ENCODE data around the gene CEACAM16.
"Not testable (repeated sequence)": the region's sequence is repeated elsewhere in the genome, so short reads cannot be mapped to it uniquely, and the experiment has no call there.

The CEACAM16 gene

GRCh38 chr19:44720945-44721344 lies 22.0 kb downstream of the CEACAM16 start:
- TF ChIP-seq ZNF585B (tag by site-specific recombination; IDR thresholded peaks at IDR 0.05) (no peak), ZBTB11 (tag by site-specific recombination; conservative IDR thresholded peaks at IDR 0.05; ENCODE audit: low read depth) (no peak), KLF16 (tag by site-specific recombination; IDR thresholded peaks at IDR 0.05) (no peak), ZNF394 (tag by site-specific recombination; IDR thresholded peaks at IDR 0.05; ENCODE audit: borderline replicate concordance) (no peak), ZNF555 (tag by site-specific recombination; conservative IDR thresholded peaks at IDR 0.05) (no peak), ZNF548 (tag by site-specific recombination; IDR thresholded peaks at IDR 0.05) (no peak), KLF17 (tag by site-specific recombination; IDR thresholded peaks at IDR 0.05) (no peak), GLIS2 (tag by site-specific recombination; IDR thresholded peaks at IDR 0.05) (no peak), ZNF664 (tag by site-specific recombination; IDR thresholded peaks at IDR 0.05) (no peak), SCRT1 (tag by site-specific recombination; IDR thresholded peaks at IDR 0.05; ENCODE audit: borderline replicate concordance) (no peak), ZNF416 (tag by site-specific recombination; IDR thresholded peaks at IDR 0.05) (no peak), ZNF692 (tag by site-specific recombination; IDR thresholded peaks at IDR 0.05) (no peak)
- Histone ChIP-seq H3K4me3 (ENCODE audit: low read depth, low read length) (no peak overlapping the region), H3K27ac (ENCODE audit: extremely low read depth, low read depth, low read length) (no peak overlapping the region), H3K4me1 (ENCODE audit: control insufficient read depth, insufficient read depth, low read length) (peaks cover 9% of the 10 kb centered on the region), H3K9me3 (ENCODE audit: control insufficient read depth, insufficient read depth, low read depth, low read length) (no peaks in the 10 kb centered on the region), H3K36me3 (ENCODE audit: control insufficient read depth in 2 of 2, insufficient read depth in 1 of 2, low read length in 2 of 2) (no peaks in the 10 kb centered on the region)
- POLR2A ChIA-PET = interaction anchor here (0.7 kb wide), 1 partner anchor 13 kb away, joined by 6 read pairs; no protein-coding TSS in a partner anchor
- CTCF ChIA-PET = interaction anchor here (0.6 to 11.1 kb wide), 10 partner anchors 9 to 150 kb away, joined by 3 to 453 read pairs (median 10); partner anchors contain the start of genes BCAM and NECTIN2

GRCh38 chr19:44721369-44721768 lies 22.4 kb downstream of the CEACAM16 start:
- not testable (repeated sequence) for H3K4me1 ChIP-seq (ENCODE audit: control insufficient read depth, insufficient read depth, low read length); H3K36me3 ChIP-seq (ENCODE audit: control insufficient read depth in 2 of 2, insufficient read depth in 1 of 2, low read length in 2 of 2); H3K9me3 ChIP-seq (ENCODE audit: control insufficient read depth, insufficient read depth, low read depth, low read length); H3K4me3 ChIP-seq (ENCODE audit: low read depth, low read length); H3K27ac ChIP-seq (ENCODE audit: extremely low read depth, low read depth, low read length)
- CTCF ChIA-PET = interaction anchor here (0.6 to 11.1 kb wide), 9 partner anchors 9 to 150 kb away, joined by 3 to 453 read pairs (median 23); partner anchors contain the start of genes BCAM and NECTIN2
- POLR2A ChIA-PET = interaction anchor here (0.6 to 0.7 kb wide), 2 partner anchors 13 to 194 kb away, joined by 4 to 6 read pairs; no protein-coding TSS in a partner anchor

GRCh38 chr19:44722131-44723121 lies 23.5 kb downstream of the CEACAM16 start:
- Histone ChIP-seq H3K4me1 (ENCODE audit: control insufficient read depth, insufficient read depth, low read length) (peaks cover 9% of the 10 kb centered on the region), H3K27ac (ENCODE audit: extremely low read depth, low read depth, low read length) (no peak overlapping the region), H3K9me3 (ENCODE audit: control insufficient read depth, insufficient read depth, low read depth, low read length) (no peaks in the 10 kb centered on the region), H3K36me3 (ENCODE audit: control insufficient read depth in 2 of 2, insufficient read depth in 1 of 2, low read length in 2 of 2) (no peaks in the 10 kb centered on the region), H3K4me3 (ENCODE audit: low read depth, low read length) (no peak overlapping the region)
- ChIA-PET CTCF (interaction anchor here (0.5 to 11.1 kb wide), 26 partner anchors 10 to 617 kb away, joined by 3 to 453 read pairs (median 11); no protein-coding TSS in a partner anchor), POLR2A (interaction anchor here (2.5 to 3.0 kb wide), 2 partner anchors 31 to 48 kb away, joined by 9 to 34 read pairs; no protein-coding TSS in a partner anchor)
- TF ChIP-seq ZNF692 (tag by site-specific recombination; IDR thresholded peaks at IDR 0.05) (no peak), ZBTB48 (tag by site-specific recombination; IDR thresholded peaks at IDR 0.05) (no peak), PATZ1 (tag by site-specific recombination; IDR thresholded peaks at IDR 0.05) (no peak), ZNF560 (tag by site-specific recombination; IDR thresholded peaks at IDR 0.05; ENCODE audit: borderline replicate concordance) (no peak)
